Measurements from ENCODE around the gene MOB2.

The MOB2 gene

DNA sequence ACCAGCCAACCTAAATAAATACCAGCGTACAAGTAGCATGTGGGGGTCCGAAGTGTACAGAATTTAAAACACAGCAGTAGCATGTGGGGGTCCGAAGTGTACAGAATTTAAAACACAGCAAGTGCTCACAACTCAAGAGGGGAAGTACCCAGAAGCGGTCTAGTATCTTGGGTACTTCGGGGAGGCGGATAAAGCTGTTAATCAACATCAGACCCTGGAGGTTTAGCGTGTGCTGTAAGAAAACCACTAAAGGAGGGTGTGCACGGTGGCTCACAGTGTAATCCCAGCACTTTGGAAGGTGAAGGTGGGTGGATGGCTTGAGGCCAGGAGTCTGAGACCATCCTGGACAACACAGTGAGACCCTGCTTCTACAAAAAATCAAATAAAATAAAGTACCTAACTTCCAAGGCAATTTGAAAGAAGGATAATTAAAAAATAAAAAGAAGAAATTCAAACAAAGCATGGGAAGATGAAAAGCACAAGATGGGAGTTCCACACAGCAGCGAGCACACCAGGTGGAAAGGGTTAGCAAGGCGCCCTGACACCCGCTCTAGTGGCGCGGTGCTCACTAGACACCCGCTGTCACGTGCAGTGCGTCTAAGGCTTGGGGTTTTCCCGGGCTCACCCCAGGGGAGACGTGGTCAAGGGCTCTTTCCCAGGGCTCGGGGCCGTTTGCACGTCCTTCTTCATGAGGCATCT, 35.0 kb upstream of the MOB2 start:
- TF ChIP-seq FOXP2 (optimal IDR thresholded peaks at IDR 0.05; ENCODE audit: borderline replicate concordance, extremely low read depth, extremely low read length, insufficient read depth) (no peak), TAF1 (IDR thresholded peaks at IDR 0.05; ENCODE audit: borderline replicate concordance, insufficient read depth, low read length) (no peak), POLR2AphosphoS5 (IDR thresholded peaks at IDR 0.05; ENCODE audit: low read depth, low read length) (no peak), SIN3A (IDR thresholded peaks at IDR 0.05; ENCODE audit: borderline replicate concordance, insufficient read depth, low read length) (no peak)

- TF ChIP-seq TAF1 (IDR thresholded peaks at IDR 0.05; ENCODE audit: borderline replicate concordance, insufficient read depth, low read length) (no peak), POLR2AphosphoS5 (IDR thresholded peaks at IDR 0.05; ENCODE audit: low read depth, low read length) (no peak), SIN3A (IDR thresholded peaks at IDR 0.05; ENCODE audit: borderline replicate concordance, insufficient read depth, low read length) (0 out of 2 replicates have a peak, but pooled peaks have one; percentile 20), FOXP2 (optimal IDR thresholded peaks at IDR 0.05; ENCODE audit: borderline replicate concordance, extremely low read depth, extremely low read length, insufficient read depth) (no peak)
- TF ChIP-seq, protein P1, sequence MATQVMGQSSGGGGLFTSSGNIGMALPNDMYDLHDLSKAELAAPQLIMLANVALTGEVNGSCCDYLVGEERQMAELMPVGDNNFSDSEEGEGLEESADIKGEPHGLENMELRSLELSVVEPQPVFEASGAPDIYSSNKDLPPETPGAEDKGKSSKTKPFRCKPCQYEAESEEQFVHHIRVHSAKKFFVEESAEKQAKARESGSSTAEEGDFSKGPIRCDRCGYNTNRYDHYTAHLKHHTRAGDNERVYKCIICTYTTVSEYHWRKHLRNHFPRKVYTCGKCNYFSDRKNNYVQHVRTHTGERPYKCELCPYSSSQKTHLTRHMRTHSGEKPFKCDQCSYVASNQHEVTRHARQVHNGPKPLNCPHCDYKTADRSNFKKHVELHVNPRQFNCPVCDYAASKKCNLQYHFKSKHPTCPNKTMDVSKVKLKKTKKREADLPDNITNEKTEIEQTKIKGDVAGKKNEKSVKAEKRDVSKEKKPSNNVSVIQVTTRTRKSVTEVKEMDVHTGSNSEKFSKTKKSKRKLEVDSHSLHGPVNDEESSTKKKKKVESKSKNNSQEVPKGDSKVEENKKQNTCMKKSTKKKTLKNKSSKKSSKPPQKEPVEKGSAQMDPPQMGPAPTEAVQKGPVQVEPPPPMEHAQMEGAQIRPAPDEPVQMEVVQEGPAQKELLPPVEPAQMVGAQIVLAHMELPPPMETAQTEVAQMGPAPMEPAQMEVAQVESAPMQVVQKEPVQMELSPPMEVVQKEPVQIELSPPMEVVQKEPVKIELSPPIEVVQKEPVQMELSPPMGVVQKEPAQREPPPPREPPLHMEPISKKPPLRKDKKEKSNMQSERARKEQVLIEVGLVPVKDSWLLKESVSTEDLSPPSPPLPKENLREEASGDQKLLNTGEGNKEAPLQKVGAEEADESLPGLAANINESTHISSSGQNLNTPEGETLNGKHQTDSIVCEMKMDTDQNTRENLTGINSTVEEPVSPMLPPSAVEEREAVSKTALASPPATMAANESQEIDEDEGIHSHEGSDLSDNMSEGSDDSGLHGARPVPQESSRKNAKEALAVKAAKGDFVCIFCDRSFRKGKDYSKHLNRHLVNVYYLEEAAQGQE (IDR thresholded peaks at IDR 0.05; ENCODE audit: insufficient read depth in 1 of 2, low read depth in 2 of 2, low read length in 2 of 2), result no peak
Observed at GRCh38 chr11:1520663-1521267, 34.2 kb upstream of the MOB2 start.

DNA sequence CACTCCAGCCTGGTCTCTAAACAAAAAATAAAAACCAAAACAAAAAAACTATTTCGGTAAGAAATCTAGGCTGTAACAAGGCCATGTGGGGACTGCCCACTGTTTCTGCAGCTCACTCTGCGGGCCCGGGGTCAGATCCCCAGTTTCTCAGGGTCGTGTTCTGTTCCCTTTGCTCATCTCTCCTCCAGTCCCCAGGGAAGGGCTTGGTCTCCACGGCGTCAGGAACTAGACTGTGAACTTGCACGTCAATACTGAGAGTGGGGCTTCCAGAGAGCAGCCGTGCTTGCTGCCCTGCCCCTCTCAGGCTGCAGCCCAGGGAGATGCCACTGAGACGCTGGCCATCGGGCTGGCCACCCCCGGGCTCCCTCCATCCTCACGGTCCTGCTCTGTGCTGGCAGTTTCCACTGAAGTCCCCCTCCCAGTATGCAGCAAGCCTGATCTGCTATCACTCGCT, 33.7 kb upstream of the MOB2 start:
- TF ChIP-seq FOXP2 (optimal IDR thresholded peaks at IDR 0.05; ENCODE audit: borderline replicate concordance, extremely low read depth, extremely low read length, insufficient read depth), result no peak
- no peak for TF ChIP-seq TAF1 (IDR thresholded peaks at IDR 0.05; ENCODE audit: borderline replicate concordance, insufficient read depth, low read length)
- no peak for TF ChIP-seq SIN3A (IDR thresholded peaks at IDR 0.05; ENCODE audit: borderline replicate concordance, insufficient read depth, low read length)
- TF ChIP-seq POLR2AphosphoS5 (IDR thresholded peaks at IDR 0.05; ENCODE audit: low read depth, low read length), result no peak
- TF ChIP-seq, protein P1 (IDR thresholded peaks at IDR 0.05; ENCODE audit: insufficient read depth in 1 of 2, low read depth in 2 of 2, low read length in 2 of 2), result no peak

DNA sequence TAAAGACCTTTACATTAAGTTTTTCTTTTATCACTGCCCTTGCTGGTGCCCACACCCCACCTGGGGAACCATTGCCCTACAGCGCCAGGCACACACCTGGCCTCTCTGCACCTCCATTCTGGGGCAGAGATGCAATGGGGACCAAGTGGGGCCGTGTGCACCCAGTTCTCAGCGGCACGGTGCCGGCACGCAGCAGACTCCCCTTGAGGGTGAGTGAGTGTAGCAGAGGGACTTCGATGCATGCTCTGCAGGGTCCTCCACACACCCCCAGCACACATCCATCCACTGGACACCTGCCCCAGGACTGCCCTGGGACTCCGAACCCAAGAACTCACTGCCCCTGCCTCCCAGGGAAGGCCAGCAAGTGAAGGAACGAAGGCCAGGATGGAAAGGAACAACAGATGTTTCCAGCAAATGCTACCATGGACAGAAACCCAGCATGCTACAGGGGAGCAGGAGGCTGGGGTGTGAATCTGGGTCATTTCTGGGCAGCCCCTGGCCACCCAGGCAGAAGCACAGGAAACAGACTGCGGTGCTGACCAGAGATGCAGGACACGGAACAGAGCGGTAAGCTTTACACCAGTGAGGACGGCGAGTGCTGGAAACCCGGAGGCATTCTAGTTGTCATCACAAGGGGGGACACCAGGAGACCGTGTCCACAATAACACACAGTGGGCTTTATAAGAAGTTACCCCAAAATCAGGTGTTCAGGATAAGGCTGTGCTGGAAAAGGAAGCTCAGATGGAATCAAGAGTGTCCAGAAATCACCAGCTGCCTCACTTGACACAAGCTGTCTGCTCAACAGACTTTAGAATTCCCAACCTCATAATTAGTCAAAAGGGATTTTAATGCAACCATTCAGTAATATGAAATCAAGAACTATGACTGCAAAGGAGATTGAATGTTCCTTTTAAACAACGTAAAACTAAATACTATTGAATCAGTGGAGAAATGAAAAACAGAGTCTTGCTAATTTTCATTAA, 32.7 kb upstream of the MOB2 start:
- no peak for TF ChIP-seq SIN3A (IDR thresholded peaks at IDR 0.05; ENCODE audit: borderline replicate concordance, insufficient read depth, low read length)
- TF ChIP-seq, protein P1 (IDR thresholded peaks at IDR 0.05; ENCODE audit: insufficient read depth in 1 of 2, low read depth in 2 of 2, low read length in 2 of 2), result peak; percentile 52 to 80; a peak in 2 of 4 replicates

DNA sequence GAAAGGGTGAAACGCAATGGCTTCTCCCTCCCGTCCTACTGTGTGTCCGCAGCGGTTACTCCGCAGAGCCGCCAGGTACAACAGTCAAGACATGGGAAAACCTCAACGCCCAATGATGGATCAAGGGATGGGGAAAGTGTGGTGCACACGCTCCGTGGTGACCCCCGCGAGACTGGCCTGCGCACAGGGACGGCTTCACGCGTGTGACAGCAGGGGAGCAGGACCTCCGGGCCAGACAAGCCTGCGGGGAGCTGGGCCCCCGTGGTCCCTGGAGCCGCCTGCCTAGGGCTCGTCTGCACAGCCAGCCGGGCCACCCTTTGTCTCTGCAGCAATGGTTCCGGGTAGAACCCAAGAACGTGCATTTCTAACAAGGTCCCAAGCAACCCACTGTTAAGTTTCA, 31.7 kb upstream of the MOB2 start:
- TF ChIP-seq TAF1 (IDR thresholded peaks at IDR 0.05; ENCODE audit: borderline replicate concordance, insufficient read depth, low read length), result no peak
- TF ChIP-seq, protein P1 (IDR thresholded peaks at IDR 0.05; ENCODE audit: insufficient read depth in 1 of 2, low read depth in 2 of 2, low read length in 2 of 2), result no peak
- TF ChIP-seq POLR2AphosphoS5 (IDR thresholded peaks at IDR 0.05; ENCODE audit: low read depth, low read length), result no peak
- TF ChIP-seq FOXP2 (optimal IDR thresholded peaks at IDR 0.05; ENCODE audit: borderline replicate concordance, extremely low read depth, extremely low read length, insufficient read depth), result no peak
- TF ChIP-seq SIN3A (IDR thresholded peaks at IDR 0.05; ENCODE audit: borderline replicate concordance, insufficient read depth, low read length), result no peak

All from PFSK-1 (cell line).